GM19023 (cell line): ENCODE data around the gene ANKRD33.

Experiments
- ATAC-seq: cut with Tn5 transposase; IDR thresholded peaks from one replicate; pipeline ENCODE4 v1.9.1; 2021; ENCODE audit warnings: mild to moderate bottlenecking, moderate library complexity; ENCODE audit not compliant: unreplicated experiment

The ANKRD33 gene

DNA sequence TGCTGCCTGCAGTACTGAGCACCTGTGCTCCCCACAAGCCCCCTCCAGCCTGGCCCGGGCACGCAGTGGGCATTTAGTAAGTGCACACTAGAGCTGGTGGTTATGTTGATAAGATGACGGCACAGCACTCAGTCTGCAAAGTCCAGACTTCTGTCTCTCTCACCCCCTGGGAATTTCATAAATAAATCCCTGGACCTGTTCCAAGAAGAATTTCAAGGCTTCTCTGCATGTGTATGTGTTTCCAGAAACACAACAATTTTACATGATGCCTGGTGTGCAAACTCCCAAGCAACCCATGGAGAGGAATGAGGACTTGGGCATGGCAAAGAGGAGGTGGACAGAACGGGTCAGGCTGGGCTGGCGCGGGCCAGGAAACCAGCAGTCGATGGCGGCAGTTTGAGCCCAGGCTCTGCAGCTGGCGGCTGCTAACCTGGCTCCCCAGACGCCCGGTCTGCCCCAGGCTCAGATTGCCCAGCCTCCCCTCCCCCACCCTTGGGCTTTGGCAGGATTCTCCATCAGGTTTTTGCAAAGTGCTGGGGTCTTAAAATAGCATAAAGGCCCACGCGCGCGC lies 53.2 kb downstream of the ANKRD33 start:
- no peak for ATAC-seq
